ENCODE measurements around the gene RAD50. TPM values are rescaled to one million over a fixed set of nuclear protein-coding genes. Genes with fewer than 3 reads are reported as not detected.
A peak's percentile ranks its signal among the peaks of the same experiment; 100 is the strongest.

RAD50 gene
- total RNA-seq, 1 donor from 2014 or later: 33.2 TPM

GRCh38 chr5:132679717-132680380 lies 123.1 kb downstream of the RAD50 start:
- peaks cover 12% of the 10 kb centered on the region for H3K4me1 ChIP-seq
- ATAC-seq (peak; percentile 25 to 29), DNase-seq (no peak)
- no peaks in the 10 kb centered on the region for H3K9me3 ChIP-seq
- H3K4me3 ChIP-seq: no peak overlapping the region
- intact Hi-C loops (cut with DNase I): no loop called here
- no peak overlapping the region for H3K27ac ChIP-seq
- no peaks in the 10 kb centered on the region for H3K36me3 ChIP-seq
- H3K27me3 ChIP-seq (ENCODE audit: low read depth): no peaks in the 10 kb centered on the region
- TF ChIP-seq CTCF (IDR thresholded peaks at IDR 0.05): no peak

DNA sequence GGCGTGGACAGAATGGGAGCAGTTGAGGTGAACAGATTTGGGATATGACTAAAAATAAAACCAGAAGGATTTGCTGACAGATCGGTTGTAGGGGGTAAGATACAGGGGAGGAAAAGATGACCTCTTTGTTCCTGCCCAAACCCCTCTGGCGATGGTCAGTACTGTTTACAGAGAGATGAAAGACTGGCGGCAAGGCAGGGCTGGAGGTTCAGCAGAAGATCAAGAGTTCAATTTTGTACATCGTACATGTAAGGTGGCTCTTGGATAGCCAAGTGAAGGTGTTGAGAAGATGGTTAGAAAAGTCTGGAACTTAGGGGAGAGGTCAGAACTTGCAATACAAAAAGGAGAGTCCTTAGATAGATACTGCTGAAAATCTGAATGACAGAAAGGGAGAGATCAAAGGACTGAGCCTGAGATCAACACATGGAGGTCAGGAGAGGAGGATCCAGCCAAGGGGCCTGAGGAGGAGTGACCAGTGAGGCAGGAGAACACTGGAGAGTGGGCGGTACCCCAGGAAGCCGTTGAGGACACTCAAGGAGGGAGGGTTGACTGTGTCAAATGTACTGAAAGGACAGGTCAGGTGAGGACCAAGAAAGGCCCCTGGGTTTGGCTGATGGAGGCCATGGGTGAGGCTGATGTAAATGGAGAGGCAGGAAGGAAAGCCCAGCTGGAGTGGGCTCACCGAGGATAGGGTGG lies 124.2 kb downstream of the RAD50 start:
- H3K9me3 ChIP-seq: no peaks in the 10 kb centered on the region
- DNase-seq (no peak), ATAC-seq (no peak)
- no peaks in the 10 kb centered on the region for H3K36me3 ChIP-seq
- H3K27me3 ChIP-seq (ENCODE audit: low read depth): no peaks in the 10 kb centered on the region
- no peak for TF ChIP-seq CTCF (IDR thresholded peaks at IDR 0.05)
- peaks cover 12% of the 10 kb centered on the region for H3K4me1 ChIP-seq
- no peak overlapping the region for H3K4me3 ChIP-seq
- H3K27ac ChIP-seq: no peak overlapping the region
- intact Hi-C loops (cut with DNase I): no loop called here

DNA sequence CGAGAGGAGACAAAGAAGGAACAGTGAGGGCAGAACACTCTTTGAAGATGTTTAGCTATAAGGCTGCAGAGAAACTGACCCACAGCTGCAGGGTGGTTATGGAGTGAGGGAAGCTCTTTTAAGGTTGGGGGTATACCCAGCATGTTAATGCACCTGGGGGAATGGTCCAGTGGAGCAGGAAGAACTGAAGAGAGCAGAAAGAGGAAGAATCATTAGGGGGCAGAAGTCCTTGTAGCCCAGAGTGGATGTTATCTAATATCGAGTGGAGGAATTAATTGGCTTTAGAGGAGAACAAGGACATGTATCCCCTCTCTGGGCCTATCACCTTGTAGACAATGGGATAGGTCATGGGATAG lies 124.7 kb downstream of the RAD50 start:
- no peak for TF ChIP-seq CTCF (IDR thresholded peaks at IDR 0.05)
- no peak overlapping the region for H3K27ac ChIP-seq
- intact Hi-C loops (cut with DNase I): no loop called here
- no peak overlapping the region for H3K4me3 ChIP-seq
- H3K9me3 ChIP-seq: no peaks in the 10 kb centered on the region
- ATAC-seq (no peak), DNase-seq (no peak)
- no peaks in the 10 kb centered on the region for H3K36me3 ChIP-seq
- no peaks in the 10 kb centered on the region for H3K27me3 ChIP-seq (ENCODE audit: low read depth)
- peaks cover 12% of the 10 kb centered on the region for H3K4me1 ChIP-seq

DNA sequence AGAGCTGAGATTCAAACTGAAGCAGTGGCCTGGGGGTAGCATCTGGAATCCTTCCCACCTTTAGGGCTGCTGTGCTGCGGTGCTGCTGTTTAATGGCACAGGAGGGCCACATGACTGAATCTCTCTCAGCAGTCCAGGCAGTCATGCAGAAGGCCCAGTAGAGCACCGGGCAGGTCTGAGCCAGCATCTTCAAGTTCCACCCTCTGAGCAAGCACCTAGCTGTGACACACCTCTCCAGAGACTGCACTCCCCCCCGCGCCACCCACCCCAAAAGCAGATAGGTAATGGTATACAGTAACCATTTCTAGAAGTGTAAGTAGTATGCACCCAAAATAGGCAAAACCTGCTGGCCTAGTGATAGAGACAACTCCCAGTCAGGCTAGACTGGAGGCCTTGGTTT lies 125.2 kb downstream of the RAD50 start:
- intact Hi-C loops (cut with DNase I): no loop called here
- Histone ChIP-seq H3K4me3 (no peak overlapping the region), H3K9me3 (no peaks in the 10 kb centered on the region), H3K27ac (no peak overlapping the region), H3K36me3 (no peaks in the 10 kb centered on the region), H3K27me3 (ENCODE audit: low read depth) (no peaks in the 10 kb centered on the region), H3K4me1 (peaks cover 7% of the 10 kb centered on the region)
- no peak for TF ChIP-seq CTCF (IDR thresholded peaks at IDR 0.05)
- ATAC-seq: no peak
- DNase-seq: no peak

GRCh38 chr5:132684491-132684890 lies 127.7 kb downstream of the RAD50 start:
- no peak for TF ChIP-seq CTCF (IDR thresholded peaks at IDR 0.05)
- intact Hi-C loops (cut with DNase I): no loop called here
- H3K27ac ChIP-seq: no peak overlapping the region
- no peak for ATAC-seq
- no peak overlapping the region for H3K4me3 ChIP-seq
- DNase-seq: no peak
- H3K36me3 ChIP-seq: no peaks in the 10 kb centered on the region
- no peaks in the 10 kb centered on the region for H3K9me3 ChIP-seq
- H3K4me1 ChIP-seq: no peaks in the 10 kb centered on the region
- H3K27me3 ChIP-seq (ENCODE audit: low read depth): no peaks in the 10 kb centered on the region
